C4-2B (cell line): ENCODE data around the gene ADGRB3.

Source experiments
- ZFX ChIP-seq: fragments of 450-650 bp; IDR thresholded peaks from 2 replicates; pipeline ENCODE4 v1.6.1; 2017
- TF ChIP-seq, protein P1 (sequence below): fragments of 450-650 bp; conservative IDR thresholded peaks from 2 replicates; pipeline ENCODE4 v1.5.1; 2017; ENCODE audit warnings: mild to moderate bottlenecking

DNA sequence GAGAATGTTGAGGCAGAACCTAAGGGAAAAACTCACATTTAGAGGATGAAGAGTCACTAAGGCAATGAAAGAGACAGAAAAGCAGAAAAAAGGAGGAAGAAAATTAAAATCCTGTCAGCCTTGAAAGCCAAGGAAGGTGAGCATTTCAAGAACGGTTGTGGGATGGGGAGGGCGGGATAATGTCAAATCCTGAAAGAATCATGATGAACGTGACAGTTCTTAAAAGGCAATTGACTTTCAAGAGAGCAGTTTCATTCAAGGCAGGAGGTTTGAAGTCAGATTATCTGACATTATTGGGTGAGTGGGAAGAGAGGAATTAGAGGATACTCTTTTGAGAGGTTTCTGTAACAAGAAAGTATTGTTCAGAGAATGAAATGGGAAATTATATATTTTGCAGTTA lies 284.5 kb downstream of the ADGRB3 start:
- TF ChIP-seq, protein P1, sequence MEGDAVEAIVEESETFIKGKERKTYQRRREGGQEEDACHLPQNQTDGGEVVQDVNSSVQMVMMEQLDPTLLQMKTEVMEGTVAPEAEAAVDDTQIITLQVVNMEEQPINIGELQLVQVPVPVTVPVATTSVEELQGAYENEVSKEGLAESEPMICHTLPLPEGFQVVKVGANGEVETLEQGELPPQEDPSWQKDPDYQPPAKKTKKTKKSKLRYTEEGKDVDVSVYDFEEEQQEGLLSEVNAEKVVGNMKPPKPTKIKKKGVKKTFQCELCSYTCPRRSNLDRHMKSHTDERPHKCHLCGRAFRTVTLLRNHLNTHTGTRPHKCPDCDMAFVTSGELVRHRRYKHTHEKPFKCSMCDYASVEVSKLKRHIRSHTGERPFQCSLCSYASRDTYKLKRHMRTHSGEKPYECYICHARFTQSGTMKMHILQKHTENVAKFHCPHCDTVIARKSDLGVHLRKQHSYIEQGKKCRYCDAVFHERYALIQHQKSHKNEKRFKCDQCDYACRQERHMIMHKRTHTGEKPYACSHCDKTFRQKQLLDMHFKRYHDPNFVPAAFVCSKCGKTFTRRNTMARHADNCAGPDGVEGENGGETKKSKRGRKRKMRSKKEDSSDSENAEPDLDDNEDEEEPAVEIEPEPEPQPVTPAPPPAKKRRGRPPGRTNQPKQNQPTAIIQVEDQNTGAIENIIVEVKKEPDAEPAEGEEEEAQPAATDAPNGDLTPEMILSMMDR: no peak
- no peak for TF ChIP-seq ZFX
